ENCODE data around the gene WFIKKN2. TPM values are rescaled to one million over a fixed set of nuclear protein-coding genes. Genes with fewer than 3 reads are reported as not detected.
A peak's percentile ranks its signal among the peaks of the same experiment; 100 is the strongest.

Gene WFIKKN2
- total RNA-seq, 1 experiment from 2014 or later, result 0.05 TPM

- H3K9ac ChIP-seq (ENCODE audit: low read length), result no peak overlapping the region
- H3K4me1 ChIP-seq (ENCODE audit: control insufficient read depth in 1 of 2, insufficient read depth in 2 of 2, low read length in 2 of 2), result peaks cover 8 to 22% of the 10 kb centered on the region in 2 experiments; a peak in 3 of 4 replicates
- H3K36me3 ChIP-seq (ENCODE audit: control insufficient read depth in 1 of 2, insufficient read depth in 2 of 2, low read length in 2 of 2), result no peaks in the 10 kb centered on the region
- BruUV-seq (replicated peaks), result no TSS peak
- H3K9me2 ChIP-seq (ENCODE audit: insufficient read depth), result no peaks in the 10 kb centered on the region
- H4K20me1 ChIP-seq (ENCODE audit: insufficient read depth), result no peaks in the 10 kb centered on the region
- RAD21 ChIA-PET (ENCODE audit: low non-redundant PET in 1 of 2, low total read pairs in 2 of 2, uncharacterized antibody in 2 of 2, unreplicated experiment in 2 of 2), result no interaction called here
- peaks cover 0 to 13% of the 10 kb centered on the region in 2 experiments; a peak in 1 of 4 replicates for H3K9me3 ChIP-seq (ENCODE audit: control insufficient read depth in 1 of 2, insufficient read depth in 1 of 2, low read depth in 1 of 2, low read length in 2 of 2)
- H2AFZ ChIP-seq (ENCODE audit: low read depth, low read length, poor library complexity, severe bottlenecking), result peak overlapping the region; percentile 75
- peak; percentile 26 for DNase-seq (ENCODE audit: low read depth, low spot score)
- ATAC-seq, result peak; percentile 85
- CTCF ChIA-PET, result no interaction called here
- POLR2A ChIA-PET, result interaction anchor here (11.1 kb wide), 1 partner anchor 17 kb away, joined by 89 read pairs; the partner anchor contains the start of gene TOB1
- no peaks in the 10 kb centered on the region for H3K79me2 ChIP-seq (ENCODE audit: insufficient read depth, low read length)
- no peak overlapping the region for H3K27ac ChIP-seq (ENCODE audit: low read depth, low read length)
- no peaks in the 10 kb centered on the region for H3K27me3 ChIP-seq (ENCODE audit: insufficient read depth, low read length)
- no peak overlapping the region for H3K4me3 ChIP-seq (replicated peaks in 1 of 2; ENCODE audit: low read depth in 1 of 2, low read length in 2 of 2)
- peak overlapping the region; percentile 42 for H3K4me2 ChIP-seq (ENCODE audit: low read length)
- TF ChIP-seq FOSL1 (IDR thresholded peaks at IDR 0.05; ENCODE audit: low read depth) (peak; percentile 30; the same call in 1 of the 2 replicates), JUND (IDR thresholded peaks at IDR 0.05) (peak; percentile 13; the same call in 1 of the 2 replicates), YY1 (IDR thresholded peaks at IDR 0.05; ENCODE audit: extremely low read depth, insufficient replicate concordance, low read depth, low read length) (no peak)
- intact Hi-C loops (cut with micrococcal nuclease), result no loop called here
Measured at GRCh38 chr17:50882851-50883250, 47.5 kb downstream of the WFIKKN2 start.

GRCh38 chr17:50883850-50884438, 48.6 kb downstream of the WFIKKN2 start:
- H3K9me3 ChIP-seq (ENCODE audit: control insufficient read depth in 1 of 2, insufficient read depth in 1 of 2, low read depth in 1 of 2, low read length in 2 of 2), result peaks cover 0 to 13% of the 10 kb centered on the region in 2 experiments; a peak in 1 of 4 replicates
- no TSS peak for BruUV-seq (replicated peaks)
- RAD21 ChIA-PET (ENCODE audit: low non-redundant PET in 1 of 2, low total read pairs in 2 of 2, uncharacterized antibody in 2 of 2, unreplicated experiment in 2 of 2), result interaction anchor here in 1 of 2 experiments (0.6 to 0.7 kb wide), 2 partner anchors 61 to 222 kb away, joined by 3 read pairs; no protein-coding TSS in a partner anchor
- no peak for ATAC-seq
- no peak overlapping the region for H2AFZ ChIP-seq (ENCODE audit: low read depth, low read length, poor library complexity, severe bottlenecking)
- no peaks in the 10 kb centered on the region for H3K36me3 ChIP-seq (ENCODE audit: control insufficient read depth in 1 of 2, insufficient read depth in 2 of 2, low read length in 2 of 2)
- no peaks in the 10 kb centered on the region for H3K79me2 ChIP-seq (ENCODE audit: insufficient read depth, low read length)
- no peak overlapping the region for H3K4me2 ChIP-seq (ENCODE audit: low read length)
- intact Hi-C loops (cut with micrococcal nuclease), result no loop called here
- H3K27ac ChIP-seq (ENCODE audit: low read depth, low read length), result no peak overlapping the region
- H3K4me1 ChIP-seq (ENCODE audit: control insufficient read depth in 1 of 2, insufficient read depth in 2 of 2, low read length in 2 of 2), result peaks cover 8 to 22% of the 10 kb centered on the region in 2 experiments; a peak in 3 of 4 replicates
- H3K27me3 ChIP-seq (ENCODE audit: insufficient read depth, low read length), result no peaks in the 10 kb centered on the region
- no peaks in the 10 kb centered on the region for H4K20me1 ChIP-seq (ENCODE audit: insufficient read depth)
- CTCF ChIA-PET, result no interaction called here
- POLR2A ChIA-PET, result interaction anchor here (11.1 kb wide), 1 partner anchor 18 kb away, joined by 89 read pairs; the partner anchor contains the start of gene TOB1
- no peak overlapping the region for H3K9ac ChIP-seq (ENCODE audit: low read length)
- DNase-seq (ENCODE audit: low read depth, low spot score), result no peak
- no peak overlapping the region for H3K4me3 ChIP-seq (replicated peaks in 1 of 2; ENCODE audit: low read depth in 1 of 2, low read length in 2 of 2)
- no peaks in the 10 kb centered on the region for H3K9me2 ChIP-seq (ENCODE audit: insufficient read depth)
- no peak for TF ChIP-seq EZH2 (IDR thresholded peaks at IDR 0.05)
- no peak for TF ChIP-seq CTCF (IDR thresholded peaks at IDR 0.05 in 2 of 3, conservative IDR thresholded peaks at IDR 0.05 in 1 of 3; ENCODE audit: borderline replicate concordance in 1 of 3, insufficient read depth in 1 of 3, low read depth in 2 of 3, low read length in 2 of 3)
- TF ChIP-seq REST (IDR thresholded peaks at IDR 0.05; ENCODE audit: low read depth), result no peak
- no peak for TF ChIP-seq POLR2AphosphoS5 (IDR thresholded peaks at IDR 0.05; ENCODE audit: low read depth, low read length)
- TF ChIP-seq ZBTB33 (IDR thresholded peaks at IDR 0.05; ENCODE audit: extremely low read depth, insufficient replicate concordance, low read length), result no peak
- no peak for TF ChIP-seq ELF1 (IDR thresholded peaks at IDR 0.05; ENCODE audit: borderline replicate concordance, low read depth)
- TF ChIP-seq FOSL1 (IDR thresholded peaks at IDR 0.05; ENCODE audit: low read depth), result no peak
- no peak for TF ChIP-seq YY1 (IDR thresholded peaks at IDR 0.05; ENCODE audit: extremely low read depth, insufficient replicate concordance, low read depth, low read length)
